H9 (cell line): ENCODE results near the gene INSYN2B. TPM values are rescaled to one million over a fixed set of nuclear protein-coding genes. Genes with fewer than 3 reads are reported as not detected.

Experiments
- DNase-seq: peaks from one replicate; pipeline ENCODE4 v3.0.0-alpha.2; 2017
- H2AFZ ChIP-seq: one replicate; pipeline ENCODE4 v1.6.1; 2013; ENCODE audit warnings: mild to moderate bottlenecking, low read length, control low read depth, moderate library complexity
- H2AK5ac ChIP-seq: 2 replicates; pipeline ENCODE4 v1.6.1; 2013; ENCODE audit warnings: low read length, control low read depth, mixed read lengths; ENCODE audit not compliant: insufficient read length
- H2BK120ac ChIP-seq: one replicate; pipeline ENCODE4 v1.6.1; 2013; ENCODE audit warnings: low read depth, mild to moderate bottlenecking, low read length, control low read depth, inconsistent platforms; ENCODE audit not compliant: poor library complexity, severe bottlenecking
- H2BK12ac ChIP-seq: 2 replicates; pipeline ENCODE4 v1.6.1; 2013; ENCODE audit warnings: low read length, control low read depth, mixed read lengths, low read depth; ENCODE audit not compliant: insufficient read length
- H2BK15ac ChIP-seq: 2 replicates; pipeline ENCODE4 v1.6.1; 2013; ENCODE audit warnings: low read depth, low read length, control low read depth
- H2BK20ac ChIP-seq: one replicate; pipeline ENCODE4 v1.6.1; 2013; ENCODE audit warnings: low read depth, mild to moderate bottlenecking, low read length, control low read depth, inconsistent platforms; ENCODE audit not compliant: poor library complexity, severe bottlenecking
- H2BK5ac ChIP-seq: 2 replicates; pipeline ENCODE4 v1.6.1; 2013; ENCODE audit warnings: low read length, control low read depth, mixed read lengths; ENCODE audit not compliant: insufficient read length
- H3K14ac ChIP-seq: 2 replicates; pipeline ENCODE4 v1.6.1; 2013; ENCODE audit warnings: low read length, control low read depth; ENCODE audit not compliant: insufficient read depth
- H3K18ac ChIP-seq: 2 replicates; pipeline ENCODE4 v1.6.1; 2013; ENCODE audit warnings: low read depth, mild to moderate bottlenecking, mixed read lengths, low read length, control low read depth; ENCODE audit not compliant: insufficient read length
- H3K23ac ChIP-seq: 2 replicates; pipeline ENCODE4 v1.6.1; 2013; ENCODE audit warnings: low read length, control low read depth, mixed read lengths, low read depth; ENCODE audit not compliant: insufficient read length
- H3K23me2 ChIP-seq: 2 replicates; pipeline ENCODE4 v1.6.1; 2013; ENCODE audit warnings: low read depth, mild to moderate bottlenecking, mixed read lengths, low read length, control low read depth; ENCODE audit not compliant: insufficient read length, poor library complexity, severe bottlenecking
- H3K27ac ChIP-seq: 2 replicates; pipeline ENCODE4 v1.5.1; 2013; ENCODE audit warnings: low read length, control low read depth, mixed read lengths, low read depth; ENCODE audit not compliant: insufficient read length
- H3K27me3 ChIP-seq: 2 replicates; pipeline ENCODE4 v1.6.1; 2013; ENCODE audit warnings: low read length, control low read depth, inconsistent platforms; ENCODE audit not compliant: insufficient read depth
- H3K4ac ChIP-seq: 2 replicates; pipeline ENCODE4 v1.6.1; 2013; ENCODE audit warnings: low read depth, mild to moderate bottlenecking, control low read depth, inconsistent platforms, low read length, moderate library complexity
- H3K4me1 ChIP-seq: 2 replicates; pipeline ENCODE4 v1.6.1; 2013; ENCODE audit warnings: low read length, control low read depth, inconsistent platforms; ENCODE audit not compliant: insufficient read depth
- H3K4me2 ChIP-seq: 2 replicates; pipeline ENCODE4 v1.6.1; 2013; ENCODE audit warnings: low read length, control low read depth, mixed read lengths; ENCODE audit not compliant: insufficient read length, insufficient read depth
- H3K56ac ChIP-seq: 2 replicates; pipeline ENCODE4 v1.6.1; 2013; ENCODE audit warnings: low read depth, mild to moderate bottlenecking, mixed read lengths, low read length, control low read depth; ENCODE audit not compliant: insufficient read length
- H3K79me1 ChIP-seq: 2 replicates; pipeline ENCODE4 v1.6.1; 2013; ENCODE audit warnings: low read depth, mild to moderate bottlenecking, moderate library complexity, low read length, control low read depth, inconsistent platforms; ENCODE audit not compliant: insufficient read depth, poor library complexity, severe bottlenecking
- H3K79me2 ChIP-seq: 2 replicates; pipeline ENCODE4 v1.6.1; 2013; ENCODE audit warnings: low read length, control low read depth, inconsistent platforms; ENCODE audit not compliant: insufficient read depth
- H3K9ac ChIP-seq: 2 replicates; pipeline ENCODE4 v1.6.1; 2013; ENCODE audit warnings: low read length, control low read depth, mixed read lengths; ENCODE audit not compliant: insufficient read length; ENCODE audit errors: extremely low read depth
- H3K9me3 ChIP-seq: one replicate; pipeline ENCODE4 v1.6.1; 2013; ENCODE audit warnings: low read depth, low read length, inconsistent platforms; ENCODE audit not compliant: control insufficient read depth
- H3T11ph ChIP-seq: one replicate; pipeline ENCODE4 v1.6.1; 2013; ENCODE audit warnings: mild to moderate bottlenecking, low read length, control low read depth, inconsistent platforms
- H4K20me1 ChIP-seq: one replicate; pipeline ENCODE4 v1.6.1; 2013; ENCODE audit not compliant: control insufficient read depth, insufficient read length, insufficient read depth
- H4K5ac ChIP-seq: 2 replicates; pipeline ENCODE4 v1.6.1; 2013; ENCODE audit warnings: low read depth, mild to moderate bottlenecking, mixed read lengths, low read length, control low read depth; ENCODE audit not compliant: insufficient read length
- H4K8ac ChIP-seq: replicated peaks from 2 replicates; pipeline ENCODE4 v1.6.1; 2013; ENCODE audit warnings: low read length, control low read depth, mixed read lengths, low read depth; ENCODE audit not compliant: insufficient read length
- H4K91ac ChIP-seq: 2 replicates; pipeline ENCODE4 v1.6.1; 2013; ENCODE audit warnings: low read depth, mild to moderate bottlenecking, moderate library complexity, mixed read lengths, low read length, control low read depth; ENCODE audit not compliant: insufficient read length
- H3K27ac Mint-ChIP-seq, 3 experiments: 2 replicates in 2 of 3; 3 replicates in 1 of 3; pipeline ENCODE4 v1.8.0; 2020 to 2021; ENCODE audit warnings: mixed read lengths in 3 of 3, mild to moderate bottlenecking in 1 of 3, moderate library complexity in 1 of 3
- H3K27me3 Mint-ChIP-seq: 2 replicates; pipeline ENCODE4 v1.8.0; 2021; ENCODE audit warnings: low read depth, mild to moderate bottlenecking, moderate library complexity, mixed read lengths
- H3K36me3 Mint-ChIP-seq, 3 experiments: 2 replicates in 2 of 3; 3 replicates in 1 of 3; pipeline ENCODE4 v1.8.0; 2020 to 2021; ENCODE audit warnings: low read depth in 3 of 3, mixed read lengths in 3 of 3; ENCODE audit not compliant: insufficient read depth in 1 of 3
- H3K4me1 Mint-ChIP-seq, 2 experiments: 2 replicates each; pipeline ENCODE4 v1.8.0; 2020; ENCODE audit warnings: mixed read lengths in 2 of 2
- H3K4me3 Mint-ChIP-seq, 2 experiments: 2 replicates in 1 of 2; 3 replicates in 1 of 2; pipeline ENCODE4 v1.8.0; 2020 to 2021; ENCODE audit warnings: mild to moderate bottlenecking in 2 of 2, mixed read lengths in 2 of 2, moderate library complexity in 1 of 2
- H3K9me3 Mint-ChIP-seq, 2 experiments: 2 replicates in 1 of 2; 3 replicates in 1 of 2; pipeline ENCODE4 v1.8.0; 2020; ENCODE audit warnings: mild to moderate bottlenecking in 2 of 2, mixed read lengths in 2 of 2, moderate library complexity in 1 of 2
- WGBS: extraction: QIAGEN DNeasy Blood & Tissue Kit; methylation state at CpG from one replicate; pipeline ENCODE4 v1.1.7; 2013; ENCODE audit warnings: missing lambda C conversion rate, low lambda C conversion rate, mixed read lengths; ENCODE audit not compliant: insufficient read length; ENCODE audit errors: extremely low coverage; 5-methylcytosine and 5-hydroxymethylcytosine counted together
- total RNA-seq: library from RNA; stranded (reverse); gene quantifications from 2 replicates; pipeline ENCODE4 v1.2.1, GENCODE V29; 2021
- TF ChIP-seq, protein P1 (sequence below): fragments of 200-600 bp; sonication (generic); conservative IDR thresholded peaks from 3 replicates; pipeline ENCODE4 v1.8.0; 2021; ENCODE audit warnings: antibody characterized with exemption, mild to moderate bottlenecking

The INSYN2B gene
- total RNA-seq, 1 experiment from 2014 or later = not detected

GRCh38 chr5:169964246-169964645 is 16.0 kb downstream of the INSYN2B start:
- H3K27me3 ChIP-seq = no peaks in the 10 kb centered on the region
- H4K5ac ChIP-seq = no peak overlapping the region
- no peak overlapping the region for H3K27ac ChIP-seq
- H3K79me1 ChIP-seq = no peaks in the 10 kb centered on the region
- no peak overlapping the region for H2BK15ac ChIP-seq
- H2BK120ac ChIP-seq = no peak overlapping the region
- Mint-ChIP-seq H3K27ac (peak overlapping the region in 1 of 3 experiments; percentile 48; a peak in 1 of 7 replicates), H3K36me3 (no peaks in the 10 kb centered on the region), H3K9me3 (no peaks in the 10 kb centered on the region), H3K4me3 (no peak overlapping the region), H3K27me3 (peaks cover 4% of the 10 kb centered on the region), H3K4me1 (peaks cover 10 to 13% of the 10 kb centered on the region in 2 experiments)
- no peak overlapping the region for H2BK20ac ChIP-seq
- H4K20me1 ChIP-seq = no peaks in the 10 kb centered on the region
- no peaks in the 10 kb centered on the region for H3K9me3 ChIP-seq
- H4K91ac ChIP-seq = no peak overlapping the region
- no peak overlapping the region; the same call in 1 of the 2 replicates for H3K14ac ChIP-seq
- H3K4me2 ChIP-seq = no peak overlapping the region
- peaks cover 3% of the 10 kb centered on the region; the same call in 1 of the 2 replicates for H3K4me1 ChIP-seq
- no peak overlapping the region for H2BK12ac ChIP-seq
- H3K23ac ChIP-seq = no peak overlapping the region
- H3K56ac ChIP-seq = no peak overlapping the region
- H3K4ac ChIP-seq = no peak overlapping the region
- H3K79me2 ChIP-seq = no peaks in the 10 kb centered on the region
- no peaks in the 10 kb centered on the region for H3K23me2 ChIP-seq
- H4K8ac ChIP-seq = no peak overlapping the region
- no peak for DNase-seq
- H2BK5ac ChIP-seq = no peak overlapping the region
- H3T11ph ChIP-seq = no peak overlapping the region
- no peak overlapping the region for H2AK5ac ChIP-seq
- H3K18ac ChIP-seq = no peak overlapping the region
- H3K9ac ChIP-seq = no peak overlapping the region
- TF ChIP-seq, protein P1, sequence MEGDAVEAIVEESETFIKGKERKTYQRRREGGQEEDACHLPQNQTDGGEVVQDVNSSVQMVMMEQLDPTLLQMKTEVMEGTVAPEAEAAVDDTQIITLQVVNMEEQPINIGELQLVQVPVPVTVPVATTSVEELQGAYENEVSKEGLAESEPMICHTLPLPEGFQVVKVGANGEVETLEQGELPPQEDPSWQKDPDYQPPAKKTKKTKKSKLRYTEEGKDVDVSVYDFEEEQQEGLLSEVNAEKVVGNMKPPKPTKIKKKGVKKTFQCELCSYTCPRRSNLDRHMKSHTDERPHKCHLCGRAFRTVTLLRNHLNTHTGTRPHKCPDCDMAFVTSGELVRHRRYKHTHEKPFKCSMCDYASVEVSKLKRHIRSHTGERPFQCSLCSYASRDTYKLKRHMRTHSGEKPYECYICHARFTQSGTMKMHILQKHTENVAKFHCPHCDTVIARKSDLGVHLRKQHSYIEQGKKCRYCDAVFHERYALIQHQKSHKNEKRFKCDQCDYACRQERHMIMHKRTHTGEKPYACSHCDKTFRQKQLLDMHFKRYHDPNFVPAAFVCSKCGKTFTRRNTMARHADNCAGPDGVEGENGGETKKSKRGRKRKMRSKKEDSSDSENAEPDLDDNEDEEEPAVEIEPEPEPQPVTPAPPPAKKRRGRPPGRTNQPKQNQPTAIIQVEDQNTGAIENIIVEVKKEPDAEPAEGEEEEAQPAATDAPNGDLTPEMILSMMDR = no peak
- H2AFZ ChIP-seq = no peak overlapping the region
- WGBS = no CpG with 5 or more reads among the region's 5 CpGs
